ENCODE measurements around the gene NRP2.
A peak's percentile ranks its signal among the peaks of the same experiment; 100 is the strongest.

NRP2 gene

GRCh38 chr2:205712508-205712907 lies 30.2 kb downstream of the NRP2 start:
- DNase-seq = no peak

- DNase-seq = no peak
Observed at GRCh38 chr2:205713086-205713485, 30.8 kb downstream of the NRP2 start.

- peak; percentile 3 for DNase-seq
Observed at GRCh38 chr2:205714058-205714776, 31.9 kb downstream of the NRP2 start.

GRCh38 chr2:205714789-205715720 lies 32.8 kb downstream of the NRP2 start:
- DNase-seq = no peak

- DNase-seq = no peak
Observed at GRCh38 chr2:205715831-205716525, 33.7 kb downstream of the NRP2 start.

GRCh38 chr2:205717175-205717846 lies 35.0 kb downstream of the NRP2 start:
- DNase-seq = no peak

GRCh38 chr2:205717999-205718398 lies 35.7 kb downstream of the NRP2 start:
- no peak for DNase-seq

- no peak for DNase-seq
Observed at GRCh38 chr2:205719847-205720246, 37.5 kb downstream of the NRP2 start.

- no peak for DNase-seq
Observed at GRCh38 chr2:205720451-205720902, 38.2 kb downstream of the NRP2 start.

- DNase-seq = no peak
Observed at GRCh38 chr2:205721057-205721449, 38.8 kb downstream of the NRP2 start.

- DNase-seq = no peak
Observed at GRCh38 chr2:205722283-205722918, 40.1 kb downstream of the NRP2 start.

GRCh38 chr2:205723179-205723578 lies 40.9 kb downstream of the NRP2 start:
- DNase-seq = no peak

GRCh38 chr2:205725059-205725458 lies 42.8 kb downstream of the NRP2 start:
- DNase-seq = no peak

GRCh38 chr2:205726506-205726905 lies 44.2 kb downstream of the NRP2 start:
- DNase-seq = no peak

- DNase-seq = no peak
Observed at GRCh38 chr2:205727174-205727573, 44.9 kb downstream of the NRP2 start.

GRCh38 chr2:205728366-205728765 lies 46.1 kb downstream of the NRP2 start:
- no peak for DNase-seq

GRCh38 chr2:205730191-205730590 lies 47.9 kb downstream of the NRP2 start:
- no peak for DNase-seq

GRCh38 chr2:205730701-205731582 lies 48.6 kb downstream of the NRP2 start:
- no peak for DNase-seq

- DNase-seq = no peak
Observed at GRCh38 chr2:205731583-205731981, 49.3 kb downstream of the NRP2 start.

GRCh38 chr2:205732314-205732713 lies 50.0 kb downstream of the NRP2 start:
- DNase-seq = no peak

GRCh38 chr2:205733082-205733481 lies 50.8 kb downstream of the NRP2 start:
- no peak for DNase-seq

Measured in CD4-positive, alpha-beta T cell treated with Interleukin-12 subunit alpha and Interleukin-12 subunit beta, for 1 hour (primary cell).